Hepatocyte (in vitro differentiated cells): ENCODE measurements around the gene SEMA5A.

Source experiments
- CTCF ChIP-seq: fragments of 200-600 bp; sonication (generic); IDR thresholded peaks from 2 replicates; pipeline ENCODE4 v1.5.1; 2016; ENCODE audit warnings: antibody characterized with exemption, mild to moderate bottlenecking; ENCODE audit not compliant: poor library complexity
- EZH2 ChIP-seq: fragments of 200-600 bp; sonication (generic); IDR thresholded peaks from 2 replicates; pipeline ENCODE4 v1.6.1; 2016; ENCODE audit warnings: antibody characterized with exemption, mild to moderate bottlenecking, borderline replicate concordance

- TF ChIP-seq CTCF (no peak), EZH2 (no peak)
These were observed 266.1 kb downstream of the SEMA5A start for GRCh38 chr5:9279774-9280173.
